ENCODE measurements around the gene GXYLT2.
"Not testable (repeated sequence)": the region's sequence is repeated elsewhere in the genome, so short reads cannot be mapped to it uniquely, and the experiment has no call there.

The GXYLT2 gene

GRCh38 chr3:72892870-72893269 lies 5.0 kb downstream of the GXYLT2 start:
- DNase-seq = no peak

- no peak for DNase-seq
These were observed 7.2 kb downstream of the GXYLT2 start for GRCh38 chr3:72894976-72895552.

DNA sequence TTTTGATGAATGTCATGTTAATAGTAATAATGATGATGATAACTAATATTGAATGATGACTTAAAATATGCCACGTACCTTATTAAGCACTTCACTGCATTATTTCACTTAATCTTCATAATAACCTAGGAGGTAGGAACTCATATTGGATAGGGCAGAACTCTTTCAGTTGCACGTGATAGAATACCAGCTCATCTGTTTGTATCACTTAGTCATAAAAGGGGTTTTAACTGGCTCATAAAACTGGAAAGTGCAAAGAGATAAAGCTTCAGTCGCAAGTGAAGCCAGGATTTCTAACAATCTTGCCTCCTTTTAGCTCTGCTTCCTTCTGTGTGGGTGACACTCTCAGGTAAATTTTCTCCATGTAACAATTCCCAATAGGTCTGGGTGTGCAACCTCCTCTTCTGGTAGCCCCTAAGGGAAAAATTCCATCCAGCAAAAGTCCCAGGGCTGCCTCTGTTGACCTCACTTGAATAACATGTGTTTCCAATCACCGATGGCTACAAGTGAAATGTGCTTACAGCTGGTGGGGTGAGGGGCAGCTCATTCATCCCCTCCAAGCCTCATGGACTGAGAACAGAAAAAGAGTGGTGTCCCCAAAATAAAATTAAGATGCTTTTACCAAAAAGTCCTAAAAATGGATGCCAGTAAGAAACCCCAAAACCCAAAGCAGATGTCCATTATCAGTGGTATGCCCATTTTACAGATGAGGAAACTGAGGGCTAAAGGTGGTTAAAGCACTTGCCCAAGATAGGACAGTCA lies 9.3 kb downstream of the GXYLT2 start:
- no peak for DNase-seq

DNA sequence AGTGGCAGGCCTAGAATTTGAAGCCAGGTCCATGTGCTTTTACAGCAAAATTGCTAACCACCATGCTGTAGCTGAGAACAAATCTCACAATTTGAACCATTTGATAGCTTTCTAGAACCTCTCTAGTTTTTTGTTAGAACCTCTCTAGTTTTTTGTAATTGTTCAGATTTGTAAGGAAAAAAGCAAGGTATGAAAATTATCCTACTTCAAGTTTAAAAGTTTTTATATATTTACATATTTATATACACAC lies 9.8 kb downstream of the GXYLT2 start:
- no peak for DNase-seq

GRCh38 chr3:72899349-72899765 lies 11.5 kb downstream of the GXYLT2 start:
- DNase-seq = no peak

GRCh38 chr3:72900048-72900447 lies 12.2 kb downstream of the GXYLT2 start:
- DNase-seq = no peak

DNA sequence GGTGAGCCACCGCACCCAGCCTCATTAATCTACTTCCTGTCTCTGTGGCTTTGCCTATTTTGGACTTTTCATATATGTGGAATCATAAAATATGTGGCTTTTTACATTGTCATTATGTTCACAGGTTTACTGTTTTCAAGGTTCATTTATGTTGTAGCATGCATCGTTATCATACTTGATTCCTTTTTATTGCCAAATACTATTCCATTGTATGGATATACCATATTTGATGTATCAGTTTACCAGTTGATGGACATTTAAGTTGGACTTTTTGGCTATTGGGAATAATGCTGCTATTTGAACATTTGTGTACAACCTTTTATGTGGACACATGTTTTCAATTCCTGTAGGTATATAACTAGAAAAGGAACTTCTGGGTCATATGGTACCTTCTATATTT lies 14.0 kb downstream of the GXYLT2 start:
- DNase-seq = no peak

DNA sequence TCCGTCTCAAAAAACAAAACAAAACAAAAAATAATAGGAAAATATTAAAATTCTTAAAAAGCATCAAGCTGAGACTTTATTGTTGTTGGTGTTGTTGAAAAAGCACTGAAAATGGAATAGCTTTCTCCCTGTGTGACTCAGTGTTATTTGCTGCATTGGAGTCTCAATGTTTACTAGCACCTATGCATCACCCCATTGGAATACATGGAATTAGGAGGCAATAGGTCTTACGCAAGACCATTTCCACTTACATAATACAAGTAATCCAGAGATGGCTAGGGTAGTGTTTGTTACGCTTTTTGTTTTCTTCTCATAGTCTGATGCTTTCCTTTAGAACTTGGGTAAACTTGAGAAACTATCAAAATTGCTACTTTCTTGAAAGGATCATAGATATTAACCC lies 15.2 kb downstream of the GXYLT2 start:
- no peak for DNase-seq

GRCh38 chr3:72904163-72904562 lies 16.3 kb downstream of the GXYLT2 start:
- DNase-seq = no peak

GRCh38 chr3:72906154-72906553 lies 18.3 kb downstream of the GXYLT2 start:
- no peak for DNase-seq

DNA sequence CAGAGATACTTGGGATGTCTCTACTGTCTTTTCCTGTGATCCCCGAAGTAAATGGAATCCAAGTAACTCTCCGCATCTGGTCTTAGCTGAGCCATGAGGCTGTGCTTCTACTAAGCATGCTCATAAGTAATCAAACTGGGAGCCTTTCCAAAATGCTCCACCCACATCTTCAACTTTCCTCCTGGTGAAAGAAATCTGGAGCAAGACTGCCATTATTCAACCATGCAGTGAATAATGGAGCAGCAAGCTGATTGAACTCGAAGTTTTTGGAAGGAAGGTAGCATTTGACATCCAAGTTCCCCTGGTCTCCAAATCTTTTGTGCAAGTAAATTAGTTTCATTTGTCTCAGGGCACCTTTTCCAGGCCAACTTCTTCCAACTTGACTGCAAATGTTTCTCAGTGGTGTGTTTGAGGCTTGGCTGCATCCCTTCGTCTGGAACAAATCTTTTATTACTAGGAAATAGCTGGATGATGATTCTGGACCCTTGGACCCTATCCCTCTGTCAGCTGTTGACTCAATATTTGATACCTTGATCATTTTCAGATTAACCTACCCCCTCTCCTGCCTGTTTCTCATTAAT lies 19.4 kb downstream of the GXYLT2 start:
- no peak for DNase-seq

GRCh38 chr3:72907731-72908620 lies 20.1 kb downstream of the GXYLT2 start:
- no peak for DNase-seq

GRCh38 chr3:72909591-72909990 lies 21.7 kb downstream of the GXYLT2 start:
- DNase-seq = no peak

GRCh38 chr3:72912532-72912931 lies 24.7 kb downstream of the GXYLT2 start:
- DNase-seq = no peak

- no peak for DNase-seq
These were observed 26.5 kb downstream of the GXYLT2 start for GRCh38 chr3:72914383-72914782.

GRCh38 chr3:72916250-72916649 lies 28.4 kb downstream of the GXYLT2 start:
- no peak for DNase-seq

GRCh38 chr3:72919520-72919919 lies 31.7 kb downstream of the GXYLT2 start:
- DNase-seq = no peak

GRCh38 chr3:72924055-72924454 lies 36.2 kb downstream of the GXYLT2 start:
- no peak for DNase-seq

DNA sequence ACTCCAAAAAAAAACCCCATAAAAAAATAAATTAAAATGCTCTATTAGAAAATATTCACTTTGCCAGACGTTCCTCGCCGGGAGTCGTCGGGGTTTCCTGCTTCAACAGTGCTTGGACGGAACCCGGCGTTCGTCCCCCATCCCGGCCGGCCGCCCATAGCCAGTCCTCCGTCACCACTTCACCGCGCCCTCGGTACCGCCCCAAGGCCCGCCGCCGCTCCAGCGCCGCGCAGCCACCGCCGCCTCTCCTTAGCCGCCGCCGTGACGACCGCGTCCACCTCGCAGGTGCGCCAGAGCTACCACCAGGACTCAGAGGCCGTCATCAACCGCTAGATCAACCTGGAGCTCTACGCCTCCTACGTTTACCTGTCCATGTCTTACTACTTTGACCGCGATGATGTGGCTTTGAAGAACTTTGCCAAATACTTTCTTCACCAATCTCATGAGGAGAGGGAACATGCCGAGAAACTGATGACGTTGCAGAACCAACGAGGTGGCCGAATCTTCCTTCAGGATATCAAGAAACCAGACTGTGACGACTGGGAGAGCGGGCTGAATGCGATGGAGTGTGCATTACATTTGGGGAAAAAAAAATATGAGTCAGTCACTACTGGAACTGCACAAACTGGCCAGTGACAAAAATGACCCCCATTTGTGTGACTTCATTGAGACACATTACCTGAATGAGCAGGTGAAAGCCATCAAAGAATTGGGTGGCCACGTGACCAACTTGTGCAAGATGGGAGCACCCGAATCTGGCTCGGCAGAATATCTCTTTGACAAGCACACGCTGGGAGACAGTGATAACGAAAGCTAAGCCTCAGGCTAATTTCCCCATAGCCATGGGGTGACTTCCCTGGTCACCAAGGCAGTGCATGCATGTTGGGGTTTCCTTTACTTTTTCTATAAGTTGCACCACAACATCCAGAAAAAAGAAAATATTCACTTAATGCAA lies 41.2 kb downstream of the GXYLT2 start:
- DNase-seq = not testable (repeated sequence)

DNA sequence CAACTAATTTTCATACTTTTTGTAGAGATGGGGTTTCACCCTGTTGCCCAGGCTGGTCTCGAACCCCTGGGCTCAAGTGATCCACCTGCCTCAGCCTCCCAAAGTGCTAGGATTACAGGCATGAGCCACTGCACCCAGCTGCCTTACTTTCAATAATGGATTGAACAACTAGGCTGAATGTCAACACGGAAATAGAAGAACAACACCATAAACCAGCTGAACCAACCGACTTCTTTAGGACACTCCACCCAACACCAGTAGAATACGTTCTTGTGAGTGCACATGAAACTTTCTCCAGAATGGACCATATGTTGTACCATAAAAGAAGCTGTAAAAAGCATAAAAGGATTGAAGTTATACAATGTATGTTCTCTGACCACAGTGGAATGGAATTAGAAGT lies 42.9 kb downstream of the GXYLT2 start:
- DNase-seq = no peak

- DNase-seq = no peak
These were observed 44.6 kb downstream of the GXYLT2 start for GRCh38 chr3:72932416-72932815.

DNA sequence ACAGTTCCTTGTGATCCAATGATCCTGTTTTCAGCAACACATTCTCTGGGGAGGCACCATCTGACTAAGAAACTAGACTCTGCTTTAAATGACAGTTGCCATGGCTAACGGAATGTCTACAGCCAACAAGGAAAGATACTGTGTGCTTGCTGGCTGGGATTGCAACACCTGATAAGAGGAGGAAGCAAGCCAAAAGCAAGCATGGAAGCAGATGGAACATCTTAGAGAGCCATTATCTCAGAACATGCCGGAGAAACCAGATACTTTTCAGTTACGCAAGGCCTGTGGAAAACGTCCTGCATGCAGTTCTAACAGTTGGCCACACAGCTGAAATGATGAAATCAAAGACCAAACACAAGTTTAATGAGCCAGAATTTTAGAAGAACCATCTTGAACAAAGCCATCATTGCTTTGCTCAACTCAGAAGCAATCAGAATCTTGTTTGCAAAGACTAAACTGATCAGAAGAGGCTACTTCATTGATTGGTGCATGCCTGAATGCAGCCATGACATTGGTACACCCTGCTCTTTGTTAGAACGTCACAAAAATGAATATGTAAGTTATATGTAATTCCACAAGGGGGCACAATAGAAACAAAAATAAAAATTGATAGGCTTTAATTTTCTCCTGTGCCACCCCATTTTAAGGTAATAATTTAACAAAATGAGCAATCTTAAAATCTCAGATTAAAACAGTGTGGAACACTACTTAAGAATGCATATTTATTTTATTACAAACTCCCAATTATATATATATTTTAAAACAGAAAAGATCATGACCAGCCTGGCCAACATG lies 50.8 kb downstream of the GXYLT2 start:
- peak in 1 of 2 donors; percentile 7 for DNase-seq
